CD14-positive monocyte (primary cell): ENCODE results near the gene PPP1R12B. TPM values are rescaled to one million over a fixed set of nuclear protein-coding genes. Genes with fewer than 3 reads are reported as not detected.

ENCODE experiments used
- DNase-seq, 3 donors: peaks; one replicate each; pipeline ENCODE4 v3.0.0-alpha.2; 2011 to 2022
- H2AFZ ChIP-seq: 2 replicates; pipeline ENCODE4 v1.6.0; 2012; ENCODE audit warnings: mild to moderate bottlenecking, low read depth, low read length, inconsistent platforms; ENCODE audit not compliant: insufficient read depth, poor library complexity, severe bottlenecking
- H3K27ac ChIP-seq, 2 donors: 1 replicate in 1 of 2; 2 replicates in 1 of 2; pipeline ENCODE4 v1.5.1; 2012 to 2013; ENCODE audit warnings: low read length in 2 of 2, control low read depth in 1 of 2, inconsistent platforms in 1 of 2, low read depth in 1 of 2, mild to moderate bottlenecking in 1 of 2
- H3K27me3 ChIP-seq, 2 donors: one replicate each; pipeline versions ENCODE4 v1.6.0 to v1.6.1; 2011 to 2013; ENCODE audit warnings: low read length in 2 of 2; ENCODE audit not compliant: control insufficient read depth in 2 of 2, insufficient read depth in 2 of 2
- H3K36me3 ChIP-seq, 2 donors: replicated peaks in 1 of 2; 1 replicate in 1 of 2; 2 replicates in 1 of 2; pipeline versions ENCODE4 v1.5.1 to v1.6.1; 2012 to 2013; ENCODE audit warnings: low read length in 2 of 2, control low read depth in 1 of 2, inconsistent platforms in 1 of 2, mild to moderate bottlenecking in 1 of 2; ENCODE audit not compliant: insufficient read depth in 2 of 2, control insufficient read depth in 1 of 2
- H3K4me1 ChIP-seq, 2 donors: 1 replicate in 1 of 2; 2 replicates in 1 of 2; pipeline versions ENCODE4 v1.5.1 to v1.6.1; 2012 to 2013; ENCODE audit warnings: low read length in 2 of 2, control low read depth in 1 of 2, inconsistent platforms in 1 of 2, mild to moderate bottlenecking in 1 of 2, moderate library complexity in 1 of 2; ENCODE audit not compliant: insufficient read depth in 2 of 2, control insufficient read depth in 1 of 2
- H3K4me2 ChIP-seq: replicated peaks from 2 replicates; pipeline ENCODE3; 2012; ENCODE audit warnings: low read length, moderate library complexity, mild to moderate bottlenecking; ENCODE audit not compliant: poor library complexity, severe bottlenecking; ENCODE audit errors: extremely low read depth
- H3K4me3 ChIP-seq, 3 experiments: fragments of 200-600 bp in 1 of 3; sonication (generic) in 1 of 3; replicated peaks in 1 of 3; 1 replicate in 2 of 3; 2 replicates in 1 of 3; pipeline ENCODE4 v1.5.1; 2011 to 2013; ENCODE audit warnings: low read length in 3 of 3, mild to moderate bottlenecking in 3 of 3, control low read depth in 2 of 3, low read depth in 2 of 3, inconsistent platforms in 1 of 3, moderate library complexity in 1 of 3
- H3K79me2 ChIP-seq: 2 replicates; pipeline ENCODE4 v1.6.0; 2012; ENCODE audit warnings: mild to moderate bottlenecking, control low read depth, inconsistent platforms, low read length, moderate library complexity; ENCODE audit not compliant: insufficient read depth
- H3K9ac ChIP-seq: 2 replicates; pipeline ENCODE4 v1.6.0; 2017; ENCODE audit warnings: low read length, mild to moderate bottlenecking; ENCODE audit not compliant: insufficient read depth, poor library complexity, severe bottlenecking
- H3K9me3 ChIP-seq, 2 donors: replicated peaks in 1 of 2; 1 replicate in 1 of 2; 2 replicates in 1 of 2; pipeline versions ENCODE4 v1.5.1 to v1.6.1; 2012 to 2013; ENCODE audit warnings: low read length in 2 of 2, control low read depth in 1 of 2; ENCODE audit not compliant: control insufficient read depth in 1 of 2, insufficient read depth in 1 of 2
- H4K20me1 ChIP-seq: 2 replicates; pipeline ENCODE4 v1.6.0; 2012; ENCODE audit warnings: mild to moderate bottlenecking, low read length, control low read depth, moderate library complexity; ENCODE audit not compliant: insufficient read depth
- H3K27ac Mint-ChIP-seq, 7 donors: one replicate each; pipeline ENCODE4 v1.8.0; 2020; ENCODE audit warnings: mild to moderate bottlenecking in 7 of 7, mixed read lengths in 7 of 7, moderate library complexity in 6 of 7, inconsistent platforms in 2 of 7
- H3K27me3 Mint-ChIP-seq, 3 donors: one replicate each; pipeline ENCODE4 v1.8.0; 2021 to 2022; ENCODE audit warnings: low read depth in 3 of 3, mild to moderate bottlenecking in 3 of 3, mixed read lengths in 3 of 3, moderate library complexity in 3 of 3, inconsistent platforms in 1 of 3
- H3K36me3 Mint-ChIP-seq, 2 donors: one replicate each; pipeline ENCODE4 v1.8.0; 2020; ENCODE audit warnings: mixed read lengths in 2 of 2, inconsistent platforms in 1 of 2, mild to moderate bottlenecking in 1 of 2
- H3K4me1 Mint-ChIP-seq: one replicate; pipeline ENCODE4 v1.8.0; 2020; ENCODE audit warnings: mild to moderate bottlenecking, mixed read lengths
- H3K4me3 Mint-ChIP-seq, 2 donors: one replicate each; pipeline ENCODE4 v1.8.0; 2020; ENCODE audit warnings: mild to moderate bottlenecking in 2 of 2, mixed read lengths in 2 of 2, moderate library complexity in 1 of 2
- H3K9me3 Mint-ChIP-seq, 7 donors: one replicate each; pipeline ENCODE4 v1.8.0; 2020 to 2022; ENCODE audit warnings: mixed read lengths in 7 of 7, mild to moderate bottlenecking in 6 of 7, moderate library complexity in 6 of 7, inconsistent platforms in 2 of 7
- CTCF ChIP-seq: fragments of 200-600 bp; IDR thresholded peaks from one replicate; pipeline ENCODE4 v1.8.0; 2022; ENCODE audit warnings: antibody characterized with exemption, mild to moderate bottlenecking
- WGBS: methylation state at CpG from one replicate; pipeline ENCODE4 v1.1.5; 2013; ENCODE audit warnings: missing lambda C conversion rate; ENCODE audit not compliant: insufficient coverage; 5-methylcytosine and 5-hydroxymethylcytosine counted together
- intact Hi-C, 2 donors: fragments of 100-400 bp; cut with micrococcal nuclease; formaldehyde crosslinking; loops; one replicate each; pipeline versions ENCODE4 v1.15.0 to v1.15.1; 2023
- polyA plus RNA-seq, 3 donors: library from polyadenylated mRNA; depleted of rRNA in 1 of 3; unstranded in 2 of 3; stranded (reverse) in 1 of 3; fragments of 300-500 nt in 2 of 3; fragments of >200 nt in 1 of 3; fragmentation: Illumina TruSeq in 2 of 3; gene quantifications; 1 replicate in 2 of 3; 2 replicates in 1 of 3; pipeline ENCODE4 v1.2.3, GENCODE V29; 2012 to 2021

The PPP1R12B gene
- polyA plus RNA-seq, 3 donors: 1.3 to 12.2 (median 1.7) TPM

- Histone ChIP-seq H3K9me3 (no peaks in the 10 kb centered on the region), H3K9ac (no peak overlapping the region), H3K27me3 (no peaks in the 10 kb centered on the region), H2AFZ (no peak overlapping the region), H3K4me3 (no peak overlapping the region), H3K36me3 (peaks cover 7 to 82% of the 10 kb centered on the region in 2 donors), H3K4me1 (no peaks in the 10 kb centered on the region), H3K4me2 (no peak overlapping the region), H3K27ac (no peak overlapping the region), H4K20me1 (no peaks in the 10 kb centered on the region), H3K79me2 (no peaks in the 10 kb centered on the region)
- peaks cover 74% of the 10 kb centered on the region in 2 donors for H3K36me3 Mint-ChIP-seq
- no peak overlapping the region for H3K27ac Mint-ChIP-seq
- H3K4me1 Mint-ChIP-seq: peaks cover 3% of the 10 kb centered on the region
- TF ChIP-seq CTCF: no peak
- intact Hi-C loops: loop anchor here in 1 of 2 donors (10.0 kb wide), 1 partner anchor 50 kb away; no protein-coding TSS in a partner anchor
- H3K4me3 Mint-ChIP-seq: no peak overlapping the region
- H3K27me3 Mint-ChIP-seq: peaks cover 4 to 21% (median 12%) of the 10 kb centered on the region in 3 donors
- WGBS: 100% methylated on average over 2 of the region's 2 CpGs
- no peaks in the 10 kb centered on the region for H3K9me3 Mint-ChIP-seq
- no peak for DNase-seq
Measured at GRCh38 chr1:202564958-202565495, 216.5 kb downstream of the PPP1R12B start.

- H3K4me1 Mint-ChIP-seq: no peaks in the 10 kb centered on the region
- H3K4me3 Mint-ChIP-seq: no peak overlapping the region
- H3K27ac ChIP-seq: no peak overlapping the region
- no peak overlapping the region for H2AFZ ChIP-seq
- peaks cover 0 to 3% of the 10 kb centered on the region in 2 donors for H3K27me3 ChIP-seq
- no peak for TF ChIP-seq CTCF
- peaks cover 7 to 92% of the 10 kb centered on the region in 2 donors for H3K36me3 ChIP-seq
- intact Hi-C loops: loop anchor here in 1 of 2 donors (10.0 kb wide), 1 partner anchor 51 kb away; no protein-coding TSS in a partner anchor
- no peaks in the 10 kb centered on the region for H3K4me1 ChIP-seq
- H3K4me2 ChIP-seq: no peak overlapping the region
- peaks cover 81 to 83% of the 10 kb centered on the region in 2 donors for H3K36me3 Mint-ChIP-seq
- no peak overlapping the region for H3K27ac Mint-ChIP-seq
- H3K27me3 Mint-ChIP-seq: peaks cover 4 to 26% (median 12%) of the 10 kb centered on the region in 3 donors
- DNase-seq: no peak
- H3K9me3 Mint-ChIP-seq: no peaks in the 10 kb centered on the region
- H3K9me3 ChIP-seq: no peaks in the 10 kb centered on the region
- H4K20me1 ChIP-seq: peaks cover 5% of the 10 kb centered on the region
- no peaks in the 10 kb centered on the region for H3K79me2 ChIP-seq
- WGBS: 100% methylated on average over 1 of the region's 2 CpGs
- no peak overlapping the region for H3K4me3 ChIP-seq
- no peak overlapping the region for H3K9ac ChIP-seq
Measured at GRCh38 chr1:202565890-202566602, 217.5 kb downstream of the PPP1R12B start.
